ENCODE measurements around the gene RUBCN. TPM values are rescaled to one million over a fixed set of nuclear protein-coding genes. Genes with fewer than 3 reads are reported as not detected.
A peak's percentile ranks its signal among the peaks of the same experiment; 100 is the strongest.
"Not testable (repeated sequence)": the region's sequence is repeated elsewhere in the genome, so short reads cannot be mapped to it uniquely, and the experiment has no call there.

Gene RUBCN
- total RNA-seq, 1 donor from 2014 or later: 28.2 TPM

DNA sequence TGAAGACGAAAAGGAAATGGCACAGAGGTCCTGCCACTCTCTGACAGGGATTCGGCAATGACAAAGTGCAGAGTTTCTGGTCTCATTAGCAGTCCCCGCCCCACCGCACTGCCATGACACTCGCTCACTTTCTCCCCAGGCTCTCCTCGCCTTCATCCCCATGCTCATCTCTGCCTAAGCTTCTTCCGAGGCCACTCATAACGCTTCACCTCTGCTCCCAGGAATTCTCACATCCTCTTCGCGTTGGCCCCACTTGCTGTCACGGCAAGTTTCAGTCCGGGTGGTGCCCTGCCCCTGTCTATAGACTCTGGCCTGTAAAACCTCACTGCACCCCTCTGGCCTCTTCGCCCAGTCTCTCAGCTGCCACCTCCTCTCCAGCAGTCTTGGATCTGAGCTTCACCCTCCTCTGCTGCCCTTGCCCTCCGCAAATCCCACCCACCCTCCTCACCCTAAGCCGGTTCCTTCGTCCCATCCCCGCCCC is 654 bp downstream of the RUBCN start:
- H3K9ac ChIP-seq (ENCODE audit: low read length): peak overlapping the region; percentile 81
- H3K9me3 ChIP-seq (ENCODE audit: insufficient read depth, low read depth, low read length): no peaks in the 10 kb centered on the region
- TF ChIP-seq, protein P1, sequence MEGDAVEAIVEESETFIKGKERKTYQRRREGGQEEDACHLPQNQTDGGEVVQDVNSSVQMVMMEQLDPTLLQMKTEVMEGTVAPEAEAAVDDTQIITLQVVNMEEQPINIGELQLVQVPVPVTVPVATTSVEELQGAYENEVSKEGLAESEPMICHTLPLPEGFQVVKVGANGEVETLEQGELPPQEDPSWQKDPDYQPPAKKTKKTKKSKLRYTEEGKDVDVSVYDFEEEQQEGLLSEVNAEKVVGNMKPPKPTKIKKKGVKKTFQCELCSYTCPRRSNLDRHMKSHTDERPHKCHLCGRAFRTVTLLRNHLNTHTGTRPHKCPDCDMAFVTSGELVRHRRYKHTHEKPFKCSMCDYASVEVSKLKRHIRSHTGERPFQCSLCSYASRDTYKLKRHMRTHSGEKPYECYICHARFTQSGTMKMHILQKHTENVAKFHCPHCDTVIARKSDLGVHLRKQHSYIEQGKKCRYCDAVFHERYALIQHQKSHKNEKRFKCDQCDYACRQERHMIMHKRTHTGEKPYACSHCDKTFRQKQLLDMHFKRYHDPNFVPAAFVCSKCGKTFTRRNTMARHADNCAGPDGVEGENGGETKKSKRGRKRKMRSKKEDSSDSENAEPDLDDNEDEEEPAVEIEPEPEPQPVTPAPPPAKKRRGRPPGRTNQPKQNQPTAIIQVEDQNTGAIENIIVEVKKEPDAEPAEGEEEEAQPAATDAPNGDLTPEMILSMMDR (IDR thresholded peaks at IDR 0.05; ENCODE audit: insufficient read depth, low read depth, low read length): no peak
- no peak for TF ChIP-seq EZH2 (IDR thresholded peaks at IDR 0.05; ENCODE audit: insufficient read depth, low read length)
- no peak for DNase-seq (ENCODE audit: low read depth)
- H3K4me1 ChIP-seq (ENCODE audit: insufficient read depth, low read length): peaks cover 12% of the 10 kb centered on the region
- H3K4me3 Mint-ChIP-seq (ENCODE audit: unreplicated experiment): peak overlapping the region; percentile 98
- peaks cover 9% of the 10 kb centered on the region for H3K4me1 Mint-ChIP-seq (ENCODE audit: low read depth, unreplicated experiment)
- H3K27ac ChIP-seq (ENCODE audit: low read depth, low read length): peak overlapping the region; percentile 54
- H3K27ac Mint-ChIP-seq (ENCODE audit: unreplicated experiment): peak overlapping the region; percentile 90
- H3K27me3 ChIP-seq (ENCODE audit: insufficient read depth, low read length): no peaks in the 10 kb centered on the region
- no peak for FAIRE-seq
- H4K20me1 ChIP-seq (ENCODE audit: insufficient read depth, low read length): peaks cover 9% of the 10 kb centered on the region
- H2AFZ ChIP-seq (ENCODE audit: low read depth, low read length): peak overlapping the region; percentile 73
- H3K4me2 ChIP-seq (ENCODE audit: low read length): peak overlapping the region; percentile 94
- H3K4me3 ChIP-seq (ENCODE audit: insufficient read depth, low read depth, low read length): peak overlapping the region; percentile 85
- no peaks in the 10 kb centered on the region for H3K36me3 Mint-ChIP-seq (ENCODE audit: low read depth, unreplicated experiment)
- no peaks in the 10 kb centered on the region for H3K9me3 Mint-ChIP-seq (ENCODE audit: unreplicated experiment)
- peaks cover 2% of the 10 kb centered on the region for H3K36me3 ChIP-seq (ENCODE audit: insufficient read depth, low read length)
- no peaks in the 10 kb centered on the region for H3K27me3 Mint-ChIP-seq (ENCODE audit: low read depth, unreplicated experiment)
- H3K79me2 ChIP-seq (ENCODE audit: insufficient read depth, low read length): peaks cover 43% of the 10 kb centered on the region

DNA sequence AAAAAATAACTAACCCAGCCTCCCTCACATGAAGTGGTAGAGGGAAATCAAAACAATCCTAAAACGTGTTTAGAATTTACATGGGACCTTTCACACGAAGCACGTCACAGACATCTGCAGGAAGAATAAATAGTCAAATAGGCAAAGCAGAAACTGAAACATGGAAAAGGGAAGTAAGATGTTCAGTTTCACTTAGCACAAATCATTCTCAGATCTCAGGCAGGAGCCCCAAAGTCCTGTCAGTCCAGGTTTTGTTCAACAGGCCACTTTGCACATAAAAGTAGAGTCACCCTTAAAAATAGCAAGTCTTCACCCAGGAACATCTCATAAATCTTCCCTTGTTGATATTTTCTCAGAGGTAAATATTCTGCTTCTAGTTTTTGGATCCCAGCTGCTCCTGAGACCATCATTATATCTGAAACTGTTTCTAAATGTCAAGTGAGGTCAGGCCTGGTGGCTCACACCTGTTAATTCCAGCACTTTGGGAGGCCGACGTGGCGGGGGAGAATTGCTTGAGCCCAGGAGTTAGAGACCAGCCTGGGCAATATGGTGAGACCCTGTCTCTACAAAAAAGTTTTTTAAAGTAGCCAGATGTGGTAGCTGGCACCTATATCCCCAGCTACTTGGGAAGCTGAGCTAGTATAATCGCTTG is 1.9 kb downstream of the RUBCN start:
- Mint-ChIP-seq H3K36me3 (ENCODE audit: low read depth, unreplicated experiment) (peaks cover 4% of the 10 kb centered on the region), H3K4me3 (ENCODE audit: unreplicated experiment) (peak overlapping the region; percentile 67), H3K27me3 (ENCODE audit: low read depth, unreplicated experiment) (no peaks in the 10 kb centered on the region), H3K27ac (ENCODE audit: unreplicated experiment) (peak overlapping the region; percentile 7), H3K9me3 (ENCODE audit: unreplicated experiment) (peaks cover 4% of the 10 kb centered on the region), H3K4me1 (ENCODE audit: low read depth, unreplicated experiment) (peaks cover 16% of the 10 kb centered on the region)
- no peaks in the 10 kb centered on the region for H3K9me3 ChIP-seq (ENCODE audit: insufficient read depth, low read depth, low read length)
- no peak for TF ChIP-seq EZH2 (IDR thresholded peaks at IDR 0.05; ENCODE audit: insufficient read depth, low read length)
- TF ChIP-seq, protein P1 (IDR thresholded peaks at IDR 0.05; ENCODE audit: insufficient read depth, low read depth, low read length): no peak
- H3K79me2 ChIP-seq (ENCODE audit: insufficient read depth, low read length): peaks cover 43% of the 10 kb centered on the region
- no peak overlapping the region for H2AFZ ChIP-seq (ENCODE audit: low read depth, low read length)
- H3K27ac ChIP-seq (ENCODE audit: low read depth, low read length): no peak overlapping the region
- no peaks in the 10 kb centered on the region for H3K27me3 ChIP-seq (ENCODE audit: insufficient read depth, low read length)
- peaks cover 2% of the 10 kb centered on the region for H3K36me3 ChIP-seq (ENCODE audit: insufficient read depth, low read length)
- no peak for DNase-seq (ENCODE audit: low read depth)
- H4K20me1 ChIP-seq (ENCODE audit: insufficient read depth, low read length): peaks cover 9% of the 10 kb centered on the region
- no peak overlapping the region for H3K9ac ChIP-seq (ENCODE audit: low read length)
- no peak overlapping the region for H3K4me3 ChIP-seq (ENCODE audit: insufficient read depth, low read depth, low read length)
- FAIRE-seq: no peak
- peaks cover 19% of the 10 kb centered on the region for H3K4me1 ChIP-seq (ENCODE audit: insufficient read depth, low read length)
- no peak overlapping the region for H3K4me2 ChIP-seq (ENCODE audit: low read length)

DNA sequence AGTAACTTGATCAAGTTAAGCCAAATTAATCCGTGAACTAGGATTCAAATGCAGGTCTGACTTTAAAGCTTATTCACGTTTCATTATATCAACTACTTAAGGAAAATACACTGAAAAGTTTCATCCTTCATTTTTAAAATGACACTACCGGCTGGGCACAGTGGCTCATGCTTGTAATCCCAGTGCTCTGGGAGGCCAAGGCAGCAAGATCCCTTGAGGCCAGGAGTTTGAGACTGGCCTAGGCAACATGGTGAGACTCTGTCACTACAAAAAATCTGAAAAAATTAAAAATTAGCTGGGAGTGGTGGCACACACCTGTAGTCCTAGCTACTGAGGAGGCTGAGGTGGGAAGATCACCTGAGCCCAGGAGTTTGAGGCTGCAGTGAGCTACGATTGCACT is 3.7 kb downstream of the RUBCN start:
- DNase-seq (ENCODE audit: low read depth) (no peak), FAIRE-seq (no peak)
- no peak overlapping the region for H3K4me2 ChIP-seq (ENCODE audit: low read length)
- peaks cover 19% of the 10 kb centered on the region for H3K4me1 ChIP-seq (ENCODE audit: insufficient read depth, low read length)
- H2AFZ ChIP-seq (ENCODE audit: low read depth, low read length): no peak overlapping the region
- H3K4me3 ChIP-seq (ENCODE audit: insufficient read depth, low read depth, low read length): no peak overlapping the region
- H3K36me3 Mint-ChIP-seq (ENCODE audit: low read depth, unreplicated experiment): peaks cover 6% of the 10 kb centered on the region
- no peaks in the 10 kb centered on the region for H3K27me3 Mint-ChIP-seq (ENCODE audit: low read depth, unreplicated experiment)
- no peak overlapping the region for H3K27ac ChIP-seq (ENCODE audit: low read depth, low read length)
- no peak overlapping the region for H3K27ac Mint-ChIP-seq (ENCODE audit: unreplicated experiment)
- no peak overlapping the region for H3K9ac ChIP-seq (ENCODE audit: low read length)
- H3K4me1 Mint-ChIP-seq (ENCODE audit: low read depth, unreplicated experiment): peaks cover 16% of the 10 kb centered on the region
- H3K9me3 ChIP-seq (ENCODE audit: insufficient read depth, low read depth, low read length): no peaks in the 10 kb centered on the region
- peaks cover 4% of the 10 kb centered on the region for H3K9me3 Mint-ChIP-seq (ENCODE audit: unreplicated experiment)
- H3K79me2 ChIP-seq (ENCODE audit: insufficient read depth, low read length): peaks cover 51% of the 10 kb centered on the region
- no peaks in the 10 kb centered on the region for H3K27me3 ChIP-seq (ENCODE audit: insufficient read depth, low read length)
- peaks cover 2% of the 10 kb centered on the region for H3K36me3 ChIP-seq (ENCODE audit: insufficient read depth, low read length)
- TF ChIP-seq EZH2 (IDR thresholded peaks at IDR 0.05; ENCODE audit: insufficient read depth, low read length): no peak
- TF ChIP-seq, protein P1 (IDR thresholded peaks at IDR 0.05; ENCODE audit: insufficient read depth, low read depth, low read length): no peak
- peaks cover 9% of the 10 kb centered on the region for H4K20me1 ChIP-seq (ENCODE audit: insufficient read depth, low read length)
- no peak overlapping the region for H3K4me3 Mint-ChIP-seq (ENCODE audit: unreplicated experiment)

DNA sequence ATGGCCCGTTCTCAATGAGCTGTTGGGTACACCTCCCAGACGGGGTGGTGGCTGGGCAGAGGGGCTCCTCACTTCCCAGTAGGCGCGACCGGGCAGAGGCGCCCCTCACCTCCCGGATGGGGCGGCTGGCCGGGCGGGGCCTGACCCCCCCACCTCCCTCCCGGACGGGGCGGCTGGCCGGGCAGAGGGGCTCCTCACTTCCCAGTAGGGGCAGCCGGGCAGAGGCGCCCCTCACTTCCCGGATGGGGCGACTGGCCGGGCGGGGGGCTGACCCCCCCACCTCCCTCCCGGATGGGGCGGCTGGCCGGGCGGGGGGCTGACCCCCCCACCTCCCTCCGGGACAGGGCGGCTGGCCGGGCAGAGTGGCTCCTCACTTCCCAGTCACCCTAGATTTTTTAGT is 5.2 kb downstream of the RUBCN start:
- H3K27me3 Mint-ChIP-seq (ENCODE audit: low read depth, unreplicated experiment); H3K9me3 Mint-ChIP-seq (ENCODE audit: unreplicated experiment); H3K9ac ChIP-seq (ENCODE audit: low read length); H3K4me3 Mint-ChIP-seq (ENCODE audit: unreplicated experiment); H3K4me2 ChIP-seq (ENCODE audit: low read length); H3K36me3 ChIP-seq (ENCODE audit: insufficient read depth, low read length); H3K36me3 Mint-ChIP-seq (ENCODE audit: low read depth, unreplicated experiment); DNase-seq (ENCODE audit: low read depth); FAIRE-seq; H2AFZ ChIP-seq (ENCODE audit: low read depth, low read length); H3K9me3 ChIP-seq (ENCODE audit: insufficient read depth, low read depth, low read length); H4K20me1 ChIP-seq (ENCODE audit: insufficient read depth, low read length); H3K27ac ChIP-seq (ENCODE audit: low read depth, low read length); H3K4me3 ChIP-seq (ENCODE audit: insufficient read depth, low read depth, low read length); H3K27me3 ChIP-seq (ENCODE audit: insufficient read depth, low read length): not testable (repeated sequence)
- Histone ChIP-seq H3K4me1 (ENCODE audit: insufficient read depth, low read length) (peaks cover 12% of the 10 kb centered on the region), H3K79me2 (ENCODE audit: insufficient read depth, low read length) (peaks cover 60% of the 10 kb centered on the region)
- Mint-ChIP-seq H3K27ac (ENCODE audit: unreplicated experiment) (peak overlapping the region; percentile 53), H3K4me1 (ENCODE audit: low read depth, unreplicated experiment) (peaks cover 16% of the 10 kb centered on the region)

All from astrocyte (in vitro differentiated cells and primary cell).